GM19467 (cell line): ENCODE measurements around the gene KLHL11.
"Not testable (repeated sequence)": the region's sequence is repeated elsewhere in the genome, so short reads cannot be mapped to it uniquely, and the experiment has no call there.

Experiments
- ATAC-seq: cut with Tn5 transposase; IDR thresholded peaks from one replicate; pipeline ENCODE4 v1.9.1; 2021; ENCODE audit warnings: mild to moderate bottlenecking, moderate library complexity; ENCODE audit not compliant: unreplicated experiment

KLHL11 gene

GRCh38 chr17:41888332-41888965, 23.2 kb upstream of the KLHL11 start:
- no peak for ATAC-seq

- ATAC-seq, result no peak
Observed at GRCh38 chr17:41885733-41886132, 20.5 kb upstream of the KLHL11 start.

GRCh38 chr17:41882756-41883155, 17.5 kb upstream of the KLHL11 start:
- ATAC-seq, result no peak

- no peak for ATAC-seq
Observed at GRCh38 chr17:41880130-41880529, 14.9 kb upstream of the KLHL11 start.

- not testable (repeated sequence) for ATAC-seq
Observed at GRCh38 chr17:41874293-41874670, 9.1 kb upstream of the KLHL11 start.

GRCh38 chr17:41873559-41874292, 8.5 kb upstream of the KLHL11 start:
- no peak for ATAC-seq

GRCh38 chr17:41871789-41872188, 6.6 kb upstream of the KLHL11 start:
- ATAC-seq, result no peak

- ATAC-seq, result no peak
Observed at GRCh38 chr17:41870627-41871026, 5.4 kb upstream of the KLHL11 start.

- no peak for ATAC-seq
Observed at GRCh38 chr17:41870097-41870496, 4.9 kb upstream of the KLHL11 start.

GRCh38 chr17:41869426-41869825, 4.2 kb upstream of the KLHL11 start:
- no peak for ATAC-seq

- no peak for ATAC-seq
Observed at GRCh38 chr17:41868568-41868967, 3.3 kb upstream of the KLHL11 start.

GRCh38 chr17:41865596-41865893, 322 bp upstream of the KLHL11 start:
- no peak for ATAC-seq

- peak; percentile 26 for ATAC-seq
Observed at GRCh38 chr17:41864498-41864835, 756 bp downstream of the KLHL11 start.

GRCh38 chr17:41863074-41863848, 2.0 kb downstream of the KLHL11 start:
- ATAC-seq, result no peak

- no peak for ATAC-seq
Observed at GRCh38 chr17:41860254-41860931, 4.8 kb downstream of the KLHL11 start.

- ATAC-seq, result not testable (repeated sequence)
Observed at GRCh38 chr17:41851382-41851781, 13.8 kb downstream of the KLHL11 start.

- ATAC-seq, result no peak
Observed at GRCh38 chr17:41849251-41849990, 15.8 kb downstream of the KLHL11 start.

GRCh38 chr17:41848788-41849187, 16.4 kb downstream of the KLHL11 start:
- ATAC-seq, result no peak

GRCh38 chr17:41844971-41845370, 20.3 kb downstream of the KLHL11 start:
- ATAC-seq, result no peak

- ATAC-seq, result not testable (repeated sequence)
Observed at GRCh38 chr17:41840781-41841180, 24.4 kb downstream of the KLHL11 start.

- not testable (repeated sequence) for ATAC-seq
Observed at GRCh38 chr17:41839448-41839847, 25.8 kb downstream of the KLHL11 start.
